Measurements from ENCODE around the gene CAMKK2. TPM values are rescaled to one million over a fixed set of nuclear protein-coding genes. Genes with fewer than 3 reads are reported as not detected.

The CAMKK2 gene
- total RNA-seq, 1 donor from 2014 or later, result 25.6 TPM

GRCh38 chr12:121239351-121240061 lies 57.0 kb downstream of the CAMKK2 start:
- Histone ChIP-seq H3K36me3 (ENCODE audit: control insufficient read depth, insufficient read depth, low read length) (peaks cover 2% of the 10 kb centered on the region), H3K4me3 (ENCODE audit: low read depth, low read length) (no peak overlapping the region), H3K27me3 (ENCODE audit: control insufficient read depth, insufficient read depth, low read length) (no peaks in the 10 kb centered on the region)
- DNase-seq (ENCODE audit: low read depth), result no peak
- TF ChIP-seq CTCF (IDR thresholded peaks at IDR 0.05; ENCODE audit: insufficient read depth, low read length, poor library complexity, severe bottlenecking), result no peak

GRCh38 chr12:121238604-121239350 lies 57.7 kb downstream of the CAMKK2 start:
- peaks cover 2% of the 10 kb centered on the region for H3K36me3 ChIP-seq (ENCODE audit: control insufficient read depth, insufficient read depth, low read length)

GRCh38 chr12:121238086-121238485 lies 58.4 kb downstream of the CAMKK2 start:
- Histone ChIP-seq H3K27me3 (ENCODE audit: control insufficient read depth, insufficient read depth, low read length) (no peaks in the 10 kb centered on the region), H3K4me3 (ENCODE audit: low read depth, low read length) (no peak overlapping the region), H3K36me3 (ENCODE audit: control insufficient read depth, insufficient read depth, low read length) (peaks cover 2% of the 10 kb centered on the region)
- TF ChIP-seq CTCF (IDR thresholded peaks at IDR 0.05; ENCODE audit: insufficient read depth, low read length, poor library complexity, severe bottlenecking), result no peak
- no peak for DNase-seq (ENCODE audit: low read depth)

More at GRCh38 chr12:121238604-121239350, 57.7 kb downstream of the CAMKK2 start:
- no peaks in the 10 kb centered on the region for H3K27me3 ChIP-seq (ENCODE audit: control insufficient read depth, insufficient read depth, low read length)
- DNase-seq (ENCODE audit: low read depth), result no peak
- H3K4me3 ChIP-seq (ENCODE audit: low read depth, low read length), result no peak overlapping the region
- TF ChIP-seq CTCF (IDR thresholded peaks at IDR 0.05; ENCODE audit: insufficient read depth, low read length, poor library complexity, severe bottlenecking), result no peak

- Histone ChIP-seq H3K4me3 (ENCODE audit: low read depth, low read length) (no peak overlapping the region), H3K36me3 (ENCODE audit: control insufficient read depth, insufficient read depth, low read length) (peaks cover 2% of the 10 kb centered on the region), H3K27me3 (ENCODE audit: control insufficient read depth, insufficient read depth, low read length) (no peaks in the 10 kb centered on the region)
- no peak for TF ChIP-seq CTCF (IDR thresholded peaks at IDR 0.05; ENCODE audit: insufficient read depth, low read length, poor library complexity, severe bottlenecking)
- no peak for DNase-seq (ENCODE audit: low read depth)
Observed at GRCh38 chr12:121237415-121237814, 59.1 kb downstream of the CAMKK2 start.

GRCh38 chr12:121236776-121237175 lies 59.7 kb downstream of the CAMKK2 start:
- no peak for DNase-seq (ENCODE audit: low read depth)
- H3K4me3 ChIP-seq (ENCODE audit: low read depth, low read length), result no peak overlapping the region
- no peak for TF ChIP-seq CTCF (IDR thresholded peaks at IDR 0.05; ENCODE audit: insufficient read depth, low read length, poor library complexity, severe bottlenecking)

More at GRCh38 chr12:121236776-121237175, 59.7 kb downstream of the CAMKK2 start:
- H3K36me3 ChIP-seq (ENCODE audit: control insufficient read depth, insufficient read depth, low read length), result peaks cover 2% of the 10 kb centered on the region
- H3K27me3 ChIP-seq (ENCODE audit: control insufficient read depth, insufficient read depth, low read length), result no peaks in the 10 kb centered on the region

Data from kidney epithelial cell (primary cell).